GM12865 (cell line): ENCODE results near the gene ZNF814.
"Not testable (repeated sequence)": the region's sequence is repeated elsewhere in the genome, so short reads cannot be mapped to it uniquely, and the experiment has no call there.

Source experiments
- DNase-seq: peaks from one replicate; pipeline ENCODE4 v3.0.0; 2010; ENCODE audit warnings: low read depth
- H3K4me3 ChIP-seq: 2 replicates; pipeline ENCODE4 v1.5.1; 2011; ENCODE audit warnings: mild to moderate bottlenecking, low read depth, low read length, control low read depth
- CTCF ChIP-seq: IDR thresholded peaks from 2 replicates; pipeline ENCODE4 v1.5.1; 2011; ENCODE audit warnings: low read length, control low read depth, low read depth, inconsistent platforms; ENCODE audit not compliant: insufficient read depth; ENCODE audit errors: missing control alignments

The ZNF814 gene

GRCh38 chr19:57850553-57851017, 38.3 kb downstream of the ZNF814 start:
- H3K4me3 ChIP-seq = peak overlapping the region; percentile 90
- DNase-seq = peak; percentile 65
- no peak for TF ChIP-seq CTCF

GRCh38 chr19:57849666-57850473, 39.0 kb downstream of the ZNF814 start, which contains the start of gene ZNF587:
ZNF587 (plus strand) TSS chr19:57849859; CDS start chr19:57850039, 180 bp downstream.
- DNase-seq = peak; percentile 93
- H3K4me3 ChIP-seq = peak within 1 kb of the TSS; percentile 90

GRCh38 chr19:57849162-57849665, 39.6 kb downstream of the ZNF814 start:
- peak overlapping the region; percentile 90 for H3K4me3 ChIP-seq

GRCh38 chr19:57847164-57847563, 41.7 kb downstream of the ZNF814 start:
- H3K4me3 ChIP-seq = not testable (repeated sequence)
- peak; percentile 12 for DNase-seq

More at GRCh38 chr19:57849162-57849665, 39.6 kb downstream of the ZNF814 start:
- not testable (repeated sequence) for DNase-seq

GRCh38 chr19:57841122-57841763, 47.6 kb downstream of the ZNF814 start:
- no peak overlapping the region for H3K4me3 ChIP-seq
- TF ChIP-seq CTCF = no peak
- no peak for DNase-seq

GRCh38 chr19:57838622-57839191, 50.1 kb downstream of the ZNF814 start:
- H3K4me3 ChIP-seq = not testable (repeated sequence)

GRCh38 chr19:57836991-57837390, 51.8 kb downstream of the ZNF814 start:
- not testable (repeated sequence) for H3K4me3 ChIP-seq, DNase-seq

More at GRCh38 chr19:57838622-57839191, 50.1 kb downstream of the ZNF814 start:
- DNase-seq = not testable (repeated sequence)

GRCh38 chr19:57830071-57830602, 58.7 kb downstream of the ZNF814 start, which contains the start of gene ZNF587B:
ZNF587B (plus strand) TSS chr19:57830299; CDS start chr19:57830529, 230 bp downstream.
- TF ChIP-seq CTCF = no peak
- DNase-seq = no peak
- H3K4me3 ChIP-seq = no peak within 1 kb of the TSS

- TF ChIP-seq CTCF = no peak
- no peak overlapping the region for H3K4me3 ChIP-seq
- DNase-seq = no peak
Measured at GRCh38 chr19:57829316-57829715, 59.5 kb downstream of the ZNF814 start.
